ENCODE measurements around the gene AP2A2. TPM values are rescaled to one million over a fixed set of nuclear protein-coding genes. Genes with fewer than 3 reads are reported as not detected.
A peak's percentile ranks its signal among the peaks of the same experiment; 100 is the strongest.

Gene AP2A2
- total RNA-seq, 1 experiment from 2014 or later: 47.1 TPM

DNA sequence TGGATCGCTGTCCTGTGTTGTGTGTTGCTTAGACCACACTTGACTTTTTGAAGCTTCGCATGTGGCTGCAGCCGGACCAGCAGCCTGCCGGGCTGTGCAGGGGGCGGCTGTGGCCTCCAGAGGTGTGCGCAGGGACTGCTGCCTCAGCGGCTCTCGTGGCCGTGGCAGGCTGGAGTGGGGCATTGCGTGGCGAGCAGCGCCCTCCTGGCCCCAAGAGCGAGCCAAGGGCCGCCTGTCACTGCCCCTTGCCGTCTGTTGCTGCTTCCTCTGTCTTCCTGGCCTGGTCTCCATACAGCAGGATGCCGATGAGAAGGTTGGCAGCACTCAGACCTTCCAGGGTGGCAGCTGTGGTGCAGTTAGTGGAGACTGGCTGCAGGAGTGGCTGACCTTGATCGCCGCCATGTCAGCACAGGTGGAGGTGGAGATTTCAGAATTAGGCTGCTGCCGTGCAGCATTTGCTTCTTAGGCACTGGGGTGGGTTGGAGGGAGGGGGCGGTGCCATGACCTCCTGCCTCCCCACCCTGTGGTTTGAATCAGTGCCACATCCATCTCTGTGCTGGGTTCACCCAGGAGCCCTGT lies 76.8 kb downstream of the AP2A2 start:
- H3K4me3 Mint-ChIP-seq: no peak overlapping the region
- ChIA-PET POLR2A (no interaction called here), CTCF (no interaction called here)
- ATAC-seq (no peak), DNase-seq (ENCODE audit: low spot score) (no peak)
- no peaks in the 10 kb centered on the region for H3K27me3 Mint-ChIP-seq (ENCODE audit: low read depth)
- no peaks in the 10 kb centered on the region for H3K4me1 Mint-ChIP-seq
- no peak overlapping the region for H3K27ac Mint-ChIP-seq
- no peaks in the 10 kb centered on the region for H3K9me3 Mint-ChIP-seq
- peaks cover 29% of the 10 kb centered on the region for H3K36me3 Mint-ChIP-seq
- no peak for TF ChIP-seq TEAD4 (CRISPR knock-in tag; IDR thresholded peaks at IDR 0.05)
- TF ChIP-seq FOXJ3 (CRISPR knock-in tag; IDR thresholded peaks at IDR 0.05; ENCODE audit: borderline replicate concordance): no peak
- TF ChIP-seq ZNF512 (CRISPR knock-in tag; IDR thresholded peaks at IDR 0.05; ENCODE audit: borderline replicate concordance): no peak
- no peak for TF ChIP-seq ZNF671 (CRISPR knock-in tag; IDR thresholded peaks at IDR 0.05)
- TF ChIP-seq ETV6 (CRISPR knock-in tag; IDR thresholded peaks at IDR 0.05): no peak
- TF ChIP-seq CBFB (CRISPR knock-in tag; IDR thresholded peaks at IDR 0.05; ENCODE audit: low read depth): no peak
- TF ChIP-seq GABPB1 (CRISPR knock-in tag; IDR thresholded peaks at IDR 0.05): no peak
- TF ChIP-seq TP53 (CRISPR knock-in tag; IDR thresholded peaks at IDR 0.05): no peak
- TF ChIP-seq, protein P1, sequence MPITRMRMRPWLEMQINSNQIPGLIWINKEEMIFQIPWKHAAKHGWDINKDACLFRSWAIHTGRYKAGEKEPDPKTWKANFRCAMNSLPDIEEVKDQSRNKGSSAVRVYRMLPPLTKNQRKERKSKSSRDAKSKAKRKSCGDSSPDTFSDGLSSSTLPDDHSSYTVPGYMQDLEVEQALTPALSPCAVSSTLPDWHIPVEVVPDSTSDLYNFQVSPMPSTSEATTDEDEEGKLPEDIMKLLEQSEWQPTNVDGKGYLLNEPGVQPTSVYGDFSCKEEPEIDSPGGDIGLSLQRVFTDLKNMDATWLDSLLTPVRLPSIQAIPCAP (CRISPR knock-in tag; IDR thresholded peaks at IDR 0.05): no peak

GRCh38 chr11:1003159-1003558 lies 77.5 kb downstream of the AP2A2 start:
- Mint-ChIP-seq H3K4me3 (no peak overlapping the region), H3K9me3 (no peaks in the 10 kb centered on the region), H3K27me3 (ENCODE audit: low read depth) (no peaks in the 10 kb centered on the region), H3K4me1 (no peaks in the 10 kb centered on the region), H3K36me3 (peaks cover 29% of the 10 kb centered on the region), H3K27ac (peak overlapping the region; percentile 70; the same call in 1 of the 2 replicates)
- POLR2A ChIA-PET: no interaction called here
- TF ChIP-seq NFE2L1 (CRISPR knock-in tag; IDR thresholded peaks at IDR 0.05) (no peak), SMAD3 (CRISPR knock-in tag; IDR thresholded peaks at IDR 0.05; ENCODE audit: borderline replicate concordance) (no peak), PREB (CRISPR knock-in tag; IDR thresholded peaks at IDR 0.05; ENCODE audit: borderline replicate concordance) (no peak)
- TF ChIP-seq, protein P2, sequence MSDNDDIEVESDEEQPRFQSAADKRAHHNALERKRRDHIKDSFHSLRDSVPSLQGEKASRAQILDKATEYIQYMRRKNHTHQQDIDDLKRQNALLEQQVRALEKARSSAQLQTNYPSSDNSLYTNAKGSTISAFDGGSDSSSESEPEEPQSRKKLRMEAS (CRISPR knock-in tag; IDR thresholded peaks at IDR 0.05): no peak
- no peak for DNase-seq (ENCODE audit: low spot score)
- CTCF ChIA-PET: no interaction called here
- no peak for ATAC-seq

DNA sequence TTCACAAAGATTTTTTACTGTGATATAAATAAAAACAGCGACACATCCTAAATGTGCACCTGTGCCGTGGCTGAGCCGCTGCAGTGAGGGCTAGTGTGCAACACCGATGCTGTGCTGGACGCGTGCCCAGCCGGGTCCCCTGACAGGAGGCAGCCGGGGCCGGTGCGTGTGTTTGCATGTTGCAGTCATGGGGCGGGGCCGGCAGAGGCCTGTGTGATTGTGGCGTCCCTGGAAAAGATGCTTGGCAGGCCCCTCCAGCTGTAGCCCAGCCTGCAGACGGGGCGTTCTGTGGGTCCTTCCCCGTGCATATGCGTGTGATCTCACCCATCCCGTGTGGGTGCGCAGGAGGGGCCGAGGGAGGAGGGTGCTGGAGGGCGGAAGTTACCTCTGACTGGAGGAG lies 80.3 kb downstream of the AP2A2 start:
- TF ChIP-seq NR2C2 (CRISPR knock-in tag; IDR thresholded peaks at IDR 0.05): no peak
- no peak for TF ChIP-seq ZNF423 (CRISPR knock-in tag; IDR thresholded peaks at IDR 0.05)
- TF ChIP-seq, protein P3, sequence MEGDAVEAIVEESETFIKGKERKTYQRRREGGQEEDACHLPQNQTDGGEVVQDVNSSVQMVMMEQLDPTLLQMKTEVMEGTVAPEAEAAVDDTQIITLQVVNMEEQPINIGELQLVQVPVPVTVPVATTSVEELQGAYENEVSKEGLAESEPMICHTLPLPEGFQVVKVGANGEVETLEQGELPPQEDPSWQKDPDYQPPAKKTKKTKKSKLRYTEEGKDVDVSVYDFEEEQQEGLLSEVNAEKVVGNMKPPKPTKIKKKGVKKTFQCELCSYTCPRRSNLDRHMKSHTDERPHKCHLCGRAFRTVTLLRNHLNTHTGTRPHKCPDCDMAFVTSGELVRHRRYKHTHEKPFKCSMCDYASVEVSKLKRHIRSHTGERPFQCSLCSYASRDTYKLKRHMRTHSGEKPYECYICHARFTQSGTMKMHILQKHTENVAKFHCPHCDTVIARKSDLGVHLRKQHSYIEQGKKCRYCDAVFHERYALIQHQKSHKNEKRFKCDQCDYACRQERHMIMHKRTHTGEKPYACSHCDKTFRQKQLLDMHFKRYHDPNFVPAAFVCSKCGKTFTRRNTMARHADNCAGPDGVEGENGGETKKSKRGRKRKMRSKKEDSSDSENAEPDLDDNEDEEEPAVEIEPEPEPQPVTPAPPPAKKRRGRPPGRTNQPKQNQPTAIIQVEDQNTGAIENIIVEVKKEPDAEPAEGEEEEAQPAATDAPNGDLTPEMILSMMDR (IDR thresholded peaks at IDR 0.05): no peak
- TF ChIP-seq ZNF396 (CRISPR knock-in tag; IDR thresholded peaks at IDR 0.05; ENCODE audit: borderline replicate concordance): no peak
- TF ChIP-seq, protein P4, sequence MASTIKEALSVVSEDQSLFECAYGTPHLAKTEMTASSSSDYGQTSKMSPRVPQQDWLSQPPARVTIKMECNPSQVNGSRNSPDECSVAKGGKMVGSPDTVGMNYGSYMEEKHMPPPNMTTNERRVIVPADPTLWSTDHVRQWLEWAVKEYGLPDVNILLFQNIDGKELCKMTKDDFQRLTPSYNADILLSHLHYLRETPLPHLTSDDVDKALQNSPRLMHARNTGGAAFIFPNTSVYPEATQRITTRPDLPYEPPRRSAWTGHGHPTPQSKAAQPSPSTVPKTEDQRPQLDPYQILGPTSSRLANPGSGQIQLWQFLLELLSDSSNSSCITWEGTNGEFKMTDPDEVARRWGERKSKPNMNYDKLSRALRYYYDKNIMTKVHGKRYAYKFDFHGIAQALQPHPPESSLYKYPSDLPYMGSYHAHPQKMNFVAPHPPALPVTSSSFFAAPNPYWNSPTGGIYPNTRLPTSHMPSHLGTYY (CRISPR knock-in tag; IDR thresholded peaks at IDR 0.05): no peak
- no peak for TF ChIP-seq GRHL2 (CRISPR knock-in tag; IDR thresholded peaks at IDR 0.05; ENCODE audit: insufficient replicate concordance, severe bottlenecking)
- TF ChIP-seq, protein P5, sequence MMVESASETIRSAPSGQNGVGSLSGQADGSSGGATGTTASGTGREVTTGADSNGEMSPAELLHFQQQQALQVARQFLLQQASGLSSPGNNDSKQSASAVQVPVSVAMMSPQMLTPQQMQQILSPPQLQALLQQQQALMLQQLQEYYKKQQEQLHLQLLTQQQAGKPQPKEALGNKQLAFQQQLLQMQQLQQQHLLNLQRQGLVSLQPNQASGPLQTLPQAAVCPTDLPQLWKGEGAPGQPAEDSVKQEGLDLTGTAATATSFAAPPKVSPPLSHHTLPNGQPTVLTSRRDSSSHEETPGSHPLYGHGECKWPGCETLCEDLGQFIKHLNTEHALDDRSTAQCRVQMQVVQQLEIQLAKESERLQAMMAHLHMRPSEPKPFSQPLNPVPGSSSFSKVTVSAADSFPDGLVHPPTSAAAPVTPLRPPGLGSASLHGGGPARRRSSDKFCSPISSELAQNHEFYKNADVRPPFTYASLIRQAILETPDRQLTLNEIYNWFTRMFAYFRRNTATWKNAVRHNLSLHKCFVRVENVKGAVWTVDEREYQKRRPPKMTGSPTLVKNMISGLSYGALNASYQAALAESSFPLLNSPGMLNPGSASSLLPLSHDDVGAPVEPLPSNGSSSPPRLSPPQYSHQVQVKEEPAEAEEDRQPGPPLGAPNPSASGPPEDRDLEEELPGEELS (CRISPR knock-in tag; IDR thresholded peaks at IDR 0.05): no peak
- peaks cover 37% of the 10 kb centered on the region for H3K36me3 Mint-ChIP-seq
- DNase-seq (ENCODE audit: low spot score) (no peak), ATAC-seq (no peak)
- H3K4me3 Mint-ChIP-seq: no peak overlapping the region
- ChIA-PET POLR2A (no interaction called here), CTCF (no interaction called here)
- no peaks in the 10 kb centered on the region for H3K27me3 Mint-ChIP-seq (ENCODE audit: low read depth)
- H3K27ac Mint-ChIP-seq: peak overlapping the region; percentile 11; the same call in 1 of the 2 replicates
- no peaks in the 10 kb centered on the region for H3K9me3 Mint-ChIP-seq
- no peaks in the 10 kb centered on the region for H3K4me1 Mint-ChIP-seq

Measured in WTC11 (cell line).